ENCODE results near the gene AEBP1. TPM values are rescaled to one million over a fixed set of nuclear protein-coding genes. Genes with fewer than 3 reads are reported as not detected.

AEBP1 gene
- total RNA-seq, 2 donors from 2014 or later: 40.4 to 219 TPM

GRCh38 chr7:44063894-44064651 lies 40.1 kb upstream of the AEBP1 start:
- Histone ChIP-seq H3K9me3 (no peaks in the 10 kb centered on the region), H3K4me1 (replicated peaks) (no peaks in the 10 kb centered on the region), H3K36me3 (peaks cover 0 to 15% of the 10 kb centered on the region in 2 donors), H3K4me3 (no peak overlapping the region), H3K27ac (no peak overlapping the region), H3K27me3 (replicated peaks; ENCODE audit: insufficient read depth) (no peaks in the 10 kb centered on the region)
- no peak for TF ChIP-seq CTCF (IDR thresholded peaks at IDR 0.05)
- TF ChIP-seq POLR2A (IDR thresholded peaks at IDR 0.05): no peak
- no peak for TF ChIP-seq POLR2AphosphoS5 (IDR thresholded peaks at IDR 0.05)
- no peak for DNase-seq (ENCODE audit: low spot score)
- 49% methylated on average over 16 of the region's 16 CpGs for WGBS
- intact Hi-C loops (cut with DNase I): no loop called here

- no peak overlapping the region for H3K27ac ChIP-seq
- no peaks in the 10 kb centered on the region for H3K4me1 ChIP-seq (replicated peaks)
- no peak overlapping the region for H3K4me3 ChIP-seq
- no peaks in the 10 kb centered on the region for H3K27me3 ChIP-seq (replicated peaks; ENCODE audit: insufficient read depth)
- no peak for DNase-seq (ENCODE audit: low spot score)
- 20% methylated on average over 32 of the region's 33 CpGs for WGBS
- no peaks in the 10 kb centered on the region for H3K9me3 ChIP-seq
- intact Hi-C loops (cut with DNase I): no loop called here
- no peak for TF ChIP-seq POLR2A (IDR thresholded peaks at IDR 0.05)
- no peak for TF ChIP-seq CTCF (IDR thresholded peaks at IDR 0.05)
- peaks cover 0 to 10% of the 10 kb centered on the region in 2 donors for H3K36me3 ChIP-seq
Observed at GRCh38 chr7:44064791-44065430, 39.2 kb upstream of the AEBP1 start.

- H3K4me3 ChIP-seq: no peak within 1 kb of the TSS
- intact Hi-C loops (cut with DNase I): no loop called here
- no peak within 1 kb of the TSS for H3K27ac ChIP-seq
- TF ChIP-seq CTCF (IDR thresholded peaks at IDR 0.05) (no peak), POLR2AphosphoS5 (IDR thresholded peaks at IDR 0.05) (no peak), POLR2A (IDR thresholded peaks at IDR 0.05) (no peak)
- no peaks in the 10 kb centered on the region for H3K4me1 ChIP-seq (replicated peaks)
- H3K9me3 ChIP-seq: no peaks in the 10 kb centered on the region
- no peak for DNase-seq (ENCODE audit: low spot score)
- WGBS: 18% methylated on average over 14 of the region's 14 CpGs
- H3K36me3 ChIP-seq: peaks cover 0 to 4% of the 10 kb centered on the region in 2 donors
- no peaks in the 10 kb centered on the region for H3K27me3 ChIP-seq (replicated peaks; ENCODE audit: insufficient read depth)
Observed at GRCh38 chr7:44065431-44066110, 38.6 kb upstream of the AEBP1 start, which contains the start of gene PGAM2. Gene PGAM2, minus strand, starts transcription at chr7:44065567. Its CDS starts 38 bp downstream, at chr7:44065529.

- H3K9me3 ChIP-seq: no peaks in the 10 kb centered on the region
- no peak overlapping the region for H3K4me3 ChIP-seq
- 45% methylated on average over 6 of the region's 6 CpGs for WGBS
- H3K4me1 ChIP-seq (replicated peaks): no peaks in the 10 kb centered on the region
- intact Hi-C loops (cut with DNase I): no loop called here
- H3K36me3 ChIP-seq: no peaks in the 10 kb centered on the region
- H3K27ac ChIP-seq: no peak overlapping the region
- H3K27me3 ChIP-seq (replicated peaks; ENCODE audit: insufficient read depth): no peaks in the 10 kb centered on the region
- TF ChIP-seq CTCF (IDR thresholded peaks at IDR 0.05) (no peak), POLR2A (IDR thresholded peaks at IDR 0.05) (no peak), POLR2AphosphoS5 (IDR thresholded peaks at IDR 0.05) (no peak)
- no peak for DNase-seq (ENCODE audit: low spot score)
Observed at GRCh38 chr7:44066111-44066460, 38.1 kb upstream of the AEBP1 start.
